Occipital lobe (tissue), 2 donors: ENCODE measurements around the gene CMTM2. TPM values are rescaled to one million over a fixed set of nuclear protein-coding genes. Genes with fewer than 3 reads are reported as not detected.

Experiments used
- DNase-seq: peaks from one replicate; lab custom pipeline; 2025; lab: John Stamatoyannopoulos, UW
- total RNA-seq: library from RNA; depleted of rRNA; stranded (reverse); fragments of >200 nt; gene quantifications from one replicate; pipeline ENCODE4 v1.2.3, GENCODE V29; 2014

Gene CMTM2, protein sequence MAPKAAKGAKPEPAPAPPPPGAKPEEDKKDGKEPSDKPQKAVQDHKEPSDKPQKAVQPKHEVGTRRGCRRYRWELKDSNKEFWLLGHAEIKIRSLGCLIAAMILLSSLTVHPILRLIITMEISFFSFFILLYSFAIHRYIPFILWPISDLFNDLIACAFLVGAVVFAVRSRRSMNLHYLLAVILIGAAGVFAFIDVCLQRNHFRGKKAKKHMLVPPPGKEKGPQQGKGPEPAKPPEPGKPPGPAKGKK
- not detected for total RNA-seq

DNA sequence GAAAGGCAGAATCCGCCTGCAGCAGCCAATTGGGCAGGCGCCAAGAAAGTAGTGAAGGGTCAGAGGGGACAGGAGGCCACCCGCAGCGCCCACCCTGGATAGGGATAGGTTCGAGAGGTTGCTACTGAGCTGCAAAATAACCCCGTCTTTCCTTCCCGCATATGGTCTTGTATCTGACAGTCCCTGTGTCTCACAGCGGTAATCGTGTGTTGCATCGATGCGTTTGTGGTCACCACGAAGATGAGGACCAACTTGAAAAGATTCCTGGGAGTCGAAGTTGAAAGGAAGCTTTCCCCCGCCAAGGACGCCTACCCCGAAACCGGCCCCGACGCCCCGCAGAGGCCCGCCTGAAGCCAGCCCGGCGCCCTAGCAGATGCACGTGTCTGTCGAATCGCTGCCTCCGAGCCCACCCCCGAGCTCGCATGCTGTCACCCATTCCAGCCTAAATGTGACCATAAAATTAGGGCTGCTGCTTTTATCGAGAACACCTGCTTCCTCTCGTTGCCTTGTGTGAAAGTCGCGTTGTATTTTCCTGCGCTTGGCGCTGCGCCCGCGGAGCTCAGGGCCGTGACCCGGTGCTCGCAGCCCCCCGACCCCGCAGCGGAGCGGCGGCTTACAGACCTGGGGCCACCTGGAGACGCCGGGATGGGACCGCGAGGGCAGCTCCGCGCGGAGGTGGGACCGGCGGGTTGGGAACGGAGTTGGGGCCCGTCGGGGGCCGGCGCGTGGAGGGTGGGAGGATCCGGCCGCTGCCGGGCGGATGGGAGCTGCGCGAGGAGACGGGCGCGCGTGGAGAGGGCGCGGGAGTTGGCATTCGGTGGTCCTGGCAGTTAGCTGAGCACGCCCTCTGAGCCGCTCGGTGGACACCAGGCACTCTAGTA is at the start of gene CMTM2:
Gene CMTM2, plus strand, starts transcription at position 813 of the 881 bp plus-strand sequence. CDS start 145 bp downstream, outside the sequence.
- no peak for DNase-seq

DNA sequence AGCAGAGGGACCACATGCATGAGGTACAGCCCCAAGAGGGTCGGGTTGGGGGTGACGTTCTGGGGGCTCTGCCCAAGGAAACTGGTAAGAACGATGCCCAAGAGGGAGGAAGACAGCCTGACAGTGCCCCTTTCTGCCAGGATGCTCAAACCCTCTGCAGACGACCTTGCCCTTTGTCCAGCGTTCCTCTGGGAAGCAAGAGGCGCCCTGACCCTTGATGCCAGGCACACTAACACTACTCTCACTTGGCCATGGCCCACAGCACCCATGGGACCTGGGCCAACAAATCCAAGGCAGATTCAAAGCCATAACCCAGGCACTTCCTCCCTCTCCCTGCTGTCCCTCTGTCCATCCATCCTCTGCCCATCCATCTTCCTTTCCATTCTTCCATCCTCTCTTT is 49.8 kb upstream of the CMTM2 start:
- DNase-seq: no peak

DNA sequence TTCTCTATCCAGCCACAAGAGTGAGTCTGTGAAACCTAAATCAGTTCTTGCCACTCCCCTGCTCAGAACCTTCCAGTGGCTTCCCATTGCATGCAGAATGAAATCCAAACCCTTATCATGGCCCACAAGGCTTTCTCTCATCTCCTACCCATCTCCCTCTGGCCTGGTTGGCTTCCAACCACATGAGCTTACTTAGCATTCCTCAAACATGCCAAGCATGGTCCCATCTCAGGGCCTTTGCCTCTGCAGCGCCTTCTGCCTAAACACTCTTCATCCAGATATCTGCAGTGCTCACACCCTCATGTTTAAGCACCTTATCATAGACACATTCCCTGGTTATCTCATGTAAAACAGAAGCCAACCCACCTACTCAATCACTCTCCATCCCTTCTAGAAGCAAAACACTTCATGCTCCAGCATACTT is 44.9 kb upstream of the CMTM2 start:
- no peak for DNase-seq

DNA sequence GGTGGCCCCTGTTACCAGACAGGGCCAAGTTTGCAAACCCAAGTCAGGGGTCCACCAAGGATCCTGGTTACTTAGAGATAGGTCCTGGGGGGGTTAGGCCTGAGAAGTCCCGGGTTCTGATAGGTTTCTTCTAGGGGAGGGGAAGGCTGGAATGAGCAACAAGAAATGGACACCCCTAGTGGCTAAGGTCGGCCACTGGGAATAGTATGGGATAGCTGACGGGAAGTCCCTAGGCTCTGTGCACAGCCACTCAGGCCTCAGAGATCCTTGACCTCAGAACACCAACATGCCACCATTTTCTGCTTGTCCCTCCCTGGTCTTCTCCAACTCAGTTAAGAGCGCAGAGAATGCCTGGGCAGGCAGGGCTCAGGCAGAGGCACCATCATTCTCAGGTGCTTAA is 42.7 kb upstream of the CMTM2 start:
- no peak for DNase-seq

DNA sequence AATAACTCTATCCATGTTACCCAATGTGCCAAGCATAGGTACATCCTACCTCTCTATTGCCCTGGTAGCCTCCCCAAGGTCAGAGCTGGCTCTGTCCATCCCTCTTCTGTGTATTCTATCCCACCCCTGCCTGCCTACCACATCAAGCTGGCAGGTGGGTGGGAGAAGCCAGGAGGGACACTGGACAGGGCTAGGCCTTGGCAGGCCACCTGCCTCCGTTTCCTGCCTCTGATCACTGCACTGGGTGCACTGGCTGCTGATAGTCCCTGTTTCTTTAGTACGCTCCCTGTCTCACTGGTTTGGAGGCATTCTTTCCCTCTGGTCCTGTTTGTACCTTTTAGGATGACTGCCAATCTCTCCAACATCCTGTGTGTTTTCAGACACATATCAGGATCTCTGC is 42.0 kb upstream of the CMTM2 start:
- DNase-seq: no peak

DNA sequence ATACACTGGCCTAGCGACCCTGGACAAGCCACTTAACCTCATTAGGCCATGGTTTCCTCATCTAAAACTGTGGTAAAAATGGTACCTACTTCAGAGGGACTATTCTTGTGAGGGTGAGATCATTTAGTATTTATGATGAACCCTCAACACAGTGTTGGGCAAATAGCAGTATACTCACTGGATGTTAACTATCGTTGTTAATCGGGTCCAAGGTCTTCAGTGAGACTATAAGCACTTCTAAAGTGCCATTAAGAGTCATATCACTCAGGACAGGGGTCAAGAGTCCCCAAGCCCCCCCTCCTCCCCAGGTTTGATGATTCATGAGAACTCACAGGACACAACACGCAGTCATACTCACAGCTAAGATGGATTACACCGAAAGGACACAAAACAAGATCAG is 40.4 kb upstream of the CMTM2 start:
- no peak for DNase-seq

DNA sequence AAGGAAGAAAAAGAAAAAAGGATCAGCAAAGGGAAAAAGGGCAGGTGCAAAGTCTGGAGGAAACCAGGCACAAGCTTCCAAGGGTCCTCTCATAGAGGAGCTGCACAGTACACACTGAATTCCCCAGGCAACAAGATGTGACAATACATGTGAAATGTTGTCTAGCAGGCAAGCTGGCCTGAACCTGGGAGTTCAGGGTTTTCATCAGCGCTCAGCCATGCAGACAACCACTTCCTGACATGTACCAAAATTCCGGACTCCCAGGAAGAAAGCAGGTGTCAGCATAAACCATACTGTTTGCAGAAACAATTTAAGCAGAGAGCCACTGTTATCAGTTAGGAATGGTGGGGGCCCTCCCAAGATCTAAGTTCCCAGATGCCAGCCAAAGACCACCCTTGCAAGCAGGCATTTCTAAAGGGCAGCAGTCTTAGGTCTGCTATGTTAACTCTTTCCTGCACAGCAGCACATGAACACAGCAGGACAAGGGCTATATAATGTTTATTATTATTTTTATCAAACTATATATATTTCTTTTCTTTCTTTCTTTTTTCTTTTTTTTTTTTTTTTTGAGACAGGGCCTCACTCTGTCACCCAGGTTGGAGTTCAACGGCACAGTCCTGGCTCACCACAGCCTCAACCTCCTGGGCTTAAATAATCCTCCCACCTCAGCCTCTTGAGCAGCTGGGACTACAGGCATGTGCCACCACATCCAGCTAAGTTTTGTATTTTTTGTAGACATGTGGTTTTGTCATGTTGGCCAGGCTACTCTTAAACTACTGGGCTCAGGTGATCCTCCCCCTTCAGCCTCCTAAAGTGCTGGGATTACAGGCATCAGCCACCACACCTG is 39.4 kb upstream of the CMTM2 start:
- DNase-seq: no peak

DNA sequence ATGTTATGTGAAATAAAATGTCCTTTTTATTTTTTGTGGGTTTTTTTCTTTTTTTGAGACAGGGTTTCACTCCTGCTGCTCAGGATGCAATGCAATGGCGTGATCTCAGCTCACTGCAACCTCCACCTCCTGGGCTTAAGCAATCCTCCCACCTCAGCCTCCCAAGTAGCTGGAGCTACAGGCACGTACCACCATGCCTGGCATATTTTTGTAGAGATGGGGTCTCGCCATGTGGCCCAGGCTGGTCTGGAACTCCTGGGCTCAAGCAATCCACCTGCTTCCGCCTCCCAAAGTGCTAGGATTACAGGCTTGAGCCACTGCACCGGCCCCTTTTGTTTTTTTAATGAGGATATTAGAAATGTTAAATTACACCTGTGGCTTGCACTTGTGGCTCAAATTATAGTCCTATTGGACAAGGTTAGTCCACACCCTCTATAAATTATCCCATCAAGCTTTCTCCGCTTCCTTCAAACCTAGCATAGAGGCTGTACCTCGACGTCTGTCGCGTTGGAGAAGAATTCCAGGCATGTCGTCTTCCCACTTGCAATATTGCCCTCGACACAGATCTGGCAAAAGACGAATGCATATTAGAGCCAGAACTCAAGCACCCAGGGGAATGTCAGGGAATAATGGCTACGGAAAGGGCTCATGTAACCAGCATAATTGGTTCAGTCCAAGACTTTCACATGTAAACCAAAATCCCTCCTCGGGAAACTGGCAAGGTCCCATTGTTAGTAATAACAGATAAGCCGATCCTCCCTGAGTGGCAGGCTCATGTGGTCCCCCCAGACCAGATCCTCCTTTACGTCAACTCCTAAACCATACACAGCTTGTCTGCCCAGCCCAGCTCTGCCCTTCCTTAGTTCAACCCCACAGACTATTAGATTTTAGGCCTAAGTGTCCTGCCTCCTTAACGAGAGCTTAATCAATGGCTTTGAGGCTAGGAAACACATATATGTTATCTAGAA is 37.6 kb upstream of the CMTM2 start:
- DNase-seq: no peak

DNA sequence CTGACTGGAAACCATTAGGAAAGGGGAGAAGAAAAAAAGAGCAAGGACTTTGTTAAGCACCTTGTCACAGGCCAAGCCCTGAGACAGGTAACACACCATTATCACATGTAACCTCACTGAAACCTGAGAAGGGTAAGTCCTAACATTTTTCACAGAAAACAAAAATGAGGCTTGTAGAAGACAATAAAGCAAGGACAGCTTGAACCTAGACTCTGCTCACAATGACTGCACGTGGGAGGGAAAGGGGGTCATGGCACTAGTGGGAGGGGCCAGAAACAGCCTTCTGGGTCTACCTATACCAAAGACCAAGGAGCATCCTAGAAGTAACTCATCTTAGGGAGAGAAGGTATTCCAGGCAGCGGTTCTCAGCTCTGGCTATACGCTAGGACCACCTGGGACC is 36.9 kb upstream of the CMTM2 start:
- DNase-seq: no peak

DNA sequence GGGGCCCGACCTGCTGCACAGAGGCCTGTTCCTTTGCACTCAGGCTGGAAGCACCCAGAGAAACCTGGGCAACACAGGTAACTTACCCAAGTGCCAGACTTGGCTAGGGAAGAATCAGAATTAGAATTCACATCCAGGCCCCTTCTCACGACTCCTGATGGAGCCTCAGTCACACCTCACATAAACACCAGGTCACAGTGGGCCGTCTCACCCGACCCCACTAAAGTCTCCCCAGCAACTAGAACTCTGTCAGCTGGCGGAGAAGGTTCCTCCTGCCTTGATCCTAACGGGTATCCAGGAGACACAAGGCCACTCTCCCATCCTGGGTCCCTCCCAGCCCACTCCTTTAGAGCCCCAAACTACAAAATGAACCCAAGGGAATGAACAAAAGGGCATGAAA is 35.7 kb upstream of the CMTM2 start:
- DNase-seq: no peak

DNA sequence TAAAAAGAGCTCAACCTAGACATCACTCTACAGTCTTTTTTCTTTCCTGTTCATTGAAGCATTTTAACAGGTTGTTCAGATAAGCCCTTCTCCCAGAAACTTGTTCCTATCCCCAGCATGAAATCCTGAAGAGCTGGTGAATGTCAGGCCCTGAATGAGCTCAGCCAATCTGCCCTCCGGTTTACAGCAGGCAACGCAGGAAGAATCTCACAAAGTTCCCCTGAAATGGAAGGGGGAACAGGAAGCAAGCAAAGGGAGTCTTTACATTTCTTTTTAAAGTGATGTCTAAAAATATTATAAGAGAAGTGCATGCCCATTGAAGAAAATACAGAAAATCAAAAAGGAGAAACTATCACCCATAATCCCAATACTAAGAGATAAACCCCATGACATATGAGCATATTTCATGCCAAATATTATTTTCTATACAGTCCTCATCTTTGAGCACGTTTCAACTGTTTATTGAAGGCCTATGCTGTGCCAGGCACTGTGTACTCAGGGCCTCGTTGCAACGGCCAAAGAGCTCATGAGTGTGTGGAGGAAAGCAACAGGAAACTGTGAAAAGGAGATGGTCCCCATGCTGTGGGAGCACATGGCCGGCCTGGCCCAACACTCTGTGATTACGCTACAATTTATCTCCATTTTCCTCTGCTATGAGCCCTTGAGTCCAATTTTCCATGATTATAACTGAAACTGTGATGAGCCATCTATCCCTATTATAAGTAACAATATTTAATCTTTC is 35.1 kb upstream of the CMTM2 start:
- DNase-seq: no peak

DNA sequence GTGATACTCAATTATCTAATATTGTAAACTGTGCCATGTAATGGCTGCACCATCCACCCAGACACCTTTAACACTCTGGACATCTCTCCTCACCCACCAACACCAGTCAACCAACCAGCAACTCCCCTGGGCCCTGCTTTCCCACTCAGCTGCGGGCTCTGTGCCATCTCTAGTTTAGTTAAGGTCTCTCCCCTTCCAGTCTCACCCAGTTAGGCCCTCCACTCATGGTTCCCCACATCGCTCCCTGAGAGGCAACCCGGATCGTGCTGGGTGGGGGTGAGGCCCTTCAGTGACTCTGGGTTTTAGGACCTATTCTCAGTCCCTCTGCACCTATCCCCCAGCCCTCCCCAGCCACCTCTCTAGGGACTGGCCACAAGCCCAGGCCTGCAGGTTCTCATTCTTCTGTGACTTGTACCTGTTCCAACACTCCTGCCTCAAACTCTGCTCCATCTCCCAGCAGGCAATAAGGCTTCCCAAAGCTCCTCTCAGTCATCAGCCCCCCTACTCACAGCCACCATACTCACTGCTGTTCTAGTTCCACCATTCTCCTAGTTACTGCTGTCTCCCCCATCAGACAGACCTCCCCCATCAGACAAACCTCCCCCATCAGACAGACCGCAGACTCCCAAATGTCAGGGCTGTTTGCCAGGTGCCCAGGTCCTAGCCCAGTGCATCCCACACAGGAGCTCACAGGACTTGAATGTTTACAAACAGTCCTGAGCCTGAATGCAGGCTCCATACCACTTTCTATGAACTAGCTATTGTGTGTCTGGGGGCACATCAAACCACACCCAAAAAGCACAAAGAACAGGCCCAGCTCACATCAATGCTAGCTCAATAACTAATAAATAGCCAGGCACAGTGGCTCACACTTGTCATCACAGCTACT is 31.9 kb upstream of the CMTM2 start:
- DNase-seq: no peak

DNA sequence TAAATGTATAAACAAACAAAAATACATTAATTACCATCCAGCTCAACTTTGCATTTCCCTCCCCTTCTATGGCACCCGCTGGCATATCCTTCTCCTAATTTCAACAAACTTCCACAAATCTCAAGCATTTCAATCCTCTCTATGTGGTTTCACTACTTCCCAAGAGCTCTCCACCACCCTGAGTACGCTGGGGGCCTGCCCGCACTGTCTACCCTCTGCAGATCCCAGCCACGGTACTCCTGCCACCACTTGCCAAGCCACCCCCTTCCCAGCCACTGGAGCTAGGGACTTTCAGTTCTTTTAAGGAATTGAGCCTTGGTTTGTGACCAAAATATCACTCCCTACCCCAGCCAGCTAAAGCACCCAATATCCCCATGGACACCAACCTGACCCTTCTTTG is 31.2 kb upstream of the CMTM2 start:
- DNase-seq: no peak

DNA sequence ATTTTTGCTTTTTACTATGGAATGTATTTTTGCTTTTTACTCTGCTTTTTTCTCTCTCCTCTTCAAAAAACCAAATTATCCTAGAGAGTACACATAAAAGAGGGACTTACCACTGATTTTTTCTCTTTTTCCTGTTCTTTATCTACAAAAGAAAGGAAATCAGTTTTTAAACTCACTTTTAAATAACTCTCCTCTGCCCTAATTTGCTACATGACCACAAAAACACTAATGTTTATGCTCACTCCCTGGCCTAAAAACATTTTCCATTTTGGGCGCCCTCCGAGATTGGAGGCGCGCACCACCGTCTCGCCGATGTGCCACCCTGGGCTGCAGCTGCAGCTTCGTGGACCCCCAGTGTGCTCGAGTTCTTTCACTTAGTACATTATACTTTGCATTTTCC is 30.4 kb upstream of the CMTM2 start:
- no peak for DNase-seq

DNA sequence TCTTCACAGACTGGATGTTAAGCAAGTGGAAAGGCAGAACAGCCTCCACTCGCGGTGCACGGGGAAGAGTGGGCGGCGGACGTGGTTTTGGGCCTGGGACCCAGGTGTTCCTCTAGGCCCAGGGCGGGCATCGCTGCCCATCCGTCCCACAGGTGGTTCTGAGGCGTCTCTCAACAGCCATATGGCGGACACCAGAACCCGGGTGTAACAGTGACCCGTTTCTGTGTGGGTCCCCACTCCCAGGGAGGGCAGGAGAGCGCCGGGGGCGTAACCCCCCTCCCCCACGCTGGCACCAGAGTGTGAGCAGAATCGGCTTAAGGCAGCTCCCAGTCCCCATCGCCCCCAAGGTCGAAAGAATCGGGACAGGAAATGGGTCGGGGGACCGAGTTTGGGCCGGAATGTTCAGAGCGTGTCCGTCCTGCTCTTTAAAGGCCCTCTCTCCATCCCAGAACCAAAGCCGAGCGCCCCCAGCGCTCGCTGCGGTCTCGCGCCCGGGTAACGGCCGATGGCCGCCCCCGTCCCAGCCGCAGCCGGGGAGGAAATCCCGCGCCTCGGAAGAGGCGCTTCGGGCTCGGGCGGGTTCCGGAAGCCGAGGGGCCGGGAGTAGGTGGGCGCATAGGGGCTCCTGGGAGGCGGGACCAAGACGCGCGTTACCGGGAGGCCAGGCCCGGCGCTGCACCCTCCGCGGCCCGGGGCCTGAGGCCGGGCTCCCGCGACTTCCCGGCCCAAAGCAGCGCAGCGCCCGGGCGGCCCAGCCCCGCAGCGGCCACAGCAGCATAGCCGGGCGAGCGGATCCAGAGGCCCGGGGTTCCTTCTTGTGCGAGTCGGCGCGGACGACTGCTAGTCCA is 29.8 kb upstream of the CMTM2 start, which contains the start of gene TK2:
Gene TK2, minus strand, starts transcription at position 839 of the 848 bp plus-strand sequence. Its CDS starts 61 bp downstream, at position 778.
- peak; percentile 66 for DNase-seq

DNA sequence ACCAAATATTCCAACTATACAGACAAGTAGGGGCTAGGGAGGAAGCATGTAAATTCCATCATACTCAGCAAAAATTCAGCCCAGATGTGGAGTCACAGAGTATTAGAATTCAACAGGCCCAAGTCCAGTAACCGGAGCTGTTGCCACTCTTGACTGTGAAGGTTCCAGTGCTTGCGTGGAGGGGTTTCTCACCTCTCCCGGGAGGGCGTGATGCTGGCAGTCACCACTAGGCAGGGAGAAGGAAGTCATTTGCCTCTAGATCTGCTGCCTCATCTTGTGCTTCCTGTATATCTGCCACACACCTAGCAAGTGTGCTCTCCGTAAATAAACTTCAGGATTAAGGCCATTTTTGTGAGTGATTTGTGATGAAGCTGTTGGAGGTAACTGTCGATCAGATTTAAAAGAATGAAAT is 27.9 kb upstream of the CMTM2 start:
- DNase-seq: no peak

DNA sequence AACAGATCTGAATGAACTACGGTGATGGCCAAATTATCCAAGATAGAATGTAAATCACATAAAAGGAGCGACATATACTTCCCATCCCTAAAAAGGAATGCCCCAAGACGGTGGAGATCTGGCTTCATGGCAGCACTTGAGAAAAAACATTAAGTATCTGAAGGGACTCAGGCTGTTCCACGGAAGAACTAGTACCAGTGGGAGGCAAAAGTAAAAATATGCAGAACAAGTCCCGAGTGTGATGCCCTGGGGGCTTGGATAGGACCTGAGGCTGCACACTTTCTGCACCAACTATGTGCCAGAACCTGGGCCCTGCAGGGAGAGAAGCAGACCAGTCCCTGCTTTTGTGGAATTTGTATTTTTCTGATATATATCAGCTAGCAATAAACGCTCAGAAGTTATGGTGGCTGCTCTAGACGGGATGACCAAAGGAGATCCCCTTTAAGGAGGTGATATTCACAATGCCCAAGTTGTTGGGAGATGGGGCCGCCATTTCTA is 27.4 kb upstream of the CMTM2 start:
- no peak for DNase-seq
